Measurements from ENCODE around the gene LCMT2.
"Not testable (repeated sequence)": the region's sequence is repeated elsewhere in the genome, so short reads cannot be mapped to it uniquely, and the experiment has no call there.

- not testable (repeated sequence) for TF ChIP-seq CTCF (IDR thresholded peaks at IDR 0.05; ENCODE audit: low read length); EZH2phosphoT487 (IDR thresholded peaks at IDR 0.05; ENCODE audit: low read length); EZH2 (optimal IDR thresholded peaks at IDR 0.05; ENCODE audit: low read depth, low read length)
These were observed 40.7 kb downstream of the LCMT2 start for GRCh38 chr15:43289656-43290055.
